Activated naive CD8-positive, alpha-beta T cell treated with anti-CD3 and anti-CD28 coated beads, Interleukin-2, amount 50 U/mL, for 16 hours (primary cell): ENCODE measurements around the gene KIF5A.
"Not testable (repeated sequence)": the region's sequence is repeated elsewhere in the genome, so short reads cannot be mapped to it uniquely, and the experiment has no call there.

Experiments used
- DNase-seq: peaks from one replicate; pipeline ENCODE4 v3.0.0-alpha.2; 2020; ENCODE audit warnings: low read depth, low spot score

The KIF5A gene

GRCh38 chr12:57584050-57584449 lies 34.2 kb downstream of the KIF5A start:
- no peak for DNase-seq

GRCh38 chr12:57584690-57585089 lies 34.8 kb downstream of the KIF5A start:
- no peak for DNase-seq

DNA sequence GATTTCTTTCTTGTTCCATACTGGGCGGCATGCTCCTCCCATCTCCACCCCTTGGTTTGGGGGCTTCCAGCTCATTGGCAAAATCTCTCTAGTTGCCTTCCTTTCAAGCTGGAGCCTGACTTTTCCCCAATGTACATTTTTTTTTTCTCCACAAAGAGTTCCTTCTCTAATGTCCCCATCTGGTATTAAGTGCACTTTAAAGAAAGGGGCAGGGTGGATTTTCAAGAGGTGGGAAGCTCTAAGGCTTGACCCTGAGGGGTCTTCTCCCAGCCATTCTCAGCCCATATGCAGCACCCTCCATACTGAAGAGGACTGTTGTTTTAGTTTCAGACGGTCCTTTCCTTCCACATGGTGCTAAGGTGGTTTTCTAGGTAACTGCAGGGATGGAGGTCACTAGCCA lies 35.3 kb downstream of the KIF5A start:
- DNase-seq = no peak

DNA sequence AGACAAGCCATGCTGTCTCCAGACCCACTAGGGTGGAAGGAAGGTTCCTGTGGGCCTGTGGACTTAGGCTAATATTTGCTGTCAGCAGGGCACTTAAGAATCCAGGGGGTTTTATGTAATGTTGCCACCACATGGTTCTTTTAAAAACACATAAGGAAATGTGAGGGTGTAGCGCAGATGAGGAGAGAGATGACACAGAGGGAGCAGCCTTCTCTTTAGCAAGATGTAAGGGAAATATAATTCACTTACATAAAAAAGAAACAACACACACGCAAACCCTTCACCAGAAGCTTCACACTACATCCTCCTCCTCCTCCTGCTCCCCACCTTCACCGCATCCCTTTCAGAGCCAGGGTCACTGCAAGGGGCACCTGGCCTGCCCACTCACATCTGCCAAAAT lies 36.3 kb downstream of the KIF5A start:
- DNase-seq = no peak

DNA sequence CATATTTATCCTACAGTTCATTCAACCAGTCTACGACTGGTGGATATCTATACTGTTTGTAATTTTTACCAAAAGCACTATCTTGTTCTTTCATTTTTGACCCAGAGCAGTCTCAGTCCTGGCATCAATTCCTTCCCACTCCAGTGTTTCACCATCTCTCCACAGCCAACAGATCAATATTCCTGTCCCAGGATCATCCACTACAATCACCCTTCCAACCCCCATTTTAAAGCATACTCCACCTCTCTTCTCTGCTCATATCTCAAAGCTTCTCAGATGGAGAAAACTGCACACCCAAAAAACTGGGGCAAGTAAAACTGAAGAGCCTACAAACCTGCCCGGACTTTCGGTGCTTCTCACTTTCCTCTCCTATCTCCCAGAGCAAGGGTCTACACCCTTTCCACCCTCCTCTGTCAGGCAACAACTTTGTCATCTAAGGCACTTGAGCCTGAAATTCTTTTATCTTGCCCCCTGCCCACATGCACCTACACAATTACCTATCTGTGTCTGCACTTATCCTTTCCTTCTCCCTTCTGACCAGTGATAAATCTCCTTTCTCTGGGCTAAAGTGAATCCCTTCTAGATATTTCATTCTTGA lies 37.1 kb downstream of the KIF5A start:
- no peak for DNase-seq

- DNase-seq = not testable (repeated sequence)
Measured at GRCh38 chr12:57588951-57589610, 39.2 kb downstream of the KIF5A start.

DNA sequence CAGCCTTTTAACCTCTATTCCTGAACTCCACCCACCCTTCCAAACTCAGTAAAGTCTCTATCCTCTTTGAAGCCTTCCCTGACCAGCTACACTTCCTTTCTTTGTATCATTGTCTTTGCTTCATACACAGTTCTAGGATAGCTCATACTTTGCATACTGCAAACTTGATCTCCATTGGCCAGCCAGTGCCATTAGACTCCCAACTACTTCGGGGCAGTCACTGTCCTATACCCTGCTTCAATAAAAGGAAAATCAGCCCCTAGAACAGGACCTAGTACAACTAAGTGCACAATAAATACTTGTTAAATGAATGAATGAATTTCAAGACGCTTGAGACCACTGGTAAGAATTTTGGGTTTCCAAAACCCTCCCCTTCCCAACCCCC lies 40.6 kb downstream of the KIF5A start:
- DNase-seq = no peak

DNA sequence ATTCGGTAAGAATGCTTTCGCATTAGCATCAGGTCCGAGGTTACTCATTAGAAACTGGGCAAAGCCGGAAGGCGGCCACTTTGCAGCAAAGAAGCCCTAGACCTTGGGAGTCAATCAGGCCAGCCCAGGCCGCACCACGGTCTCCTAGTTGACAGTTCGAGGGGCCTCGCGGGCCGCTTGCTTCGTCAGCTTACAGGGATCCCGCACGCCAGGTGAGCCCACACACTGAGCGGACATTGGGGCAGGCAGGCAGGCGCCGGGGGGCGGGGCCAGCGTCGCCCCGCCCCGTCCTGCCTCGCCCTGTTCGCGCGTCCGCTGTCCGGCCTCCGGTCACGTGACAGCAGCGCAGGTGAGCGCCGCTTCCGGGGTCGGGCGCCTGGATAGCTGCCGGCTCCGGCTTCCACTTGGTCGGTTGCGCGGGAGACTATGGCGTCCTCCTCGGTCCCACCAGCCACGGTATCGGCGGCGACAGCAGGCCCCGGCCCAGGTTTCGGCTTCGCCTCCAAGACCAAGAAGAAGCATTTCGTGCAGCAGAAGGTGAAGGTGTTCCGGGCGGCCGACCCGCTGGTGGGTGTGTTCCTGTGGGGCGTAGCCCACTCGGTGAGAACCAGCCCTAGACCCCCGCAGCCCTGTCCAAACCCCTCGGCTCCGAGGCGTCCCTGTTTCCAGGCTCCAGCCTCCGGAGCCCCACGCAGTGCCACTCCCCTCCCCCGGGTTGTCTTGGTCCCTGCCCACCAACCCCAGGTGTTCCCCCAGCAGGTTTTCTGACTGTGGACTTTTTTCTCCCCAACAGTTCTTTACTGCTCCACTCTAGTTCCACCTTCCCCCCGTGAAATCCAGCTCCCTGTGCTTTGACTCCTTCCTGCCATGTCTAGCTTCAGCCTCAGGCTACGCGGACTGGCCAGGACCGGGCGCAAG lies 41.3 kb downstream of the KIF5A start, which contains the start of gene PIP4K2C:
TSS of gene PIP4K2C (plus strand) at position 329 of the 918 bp plus-strand sequence. CDS start at position 427, 98 bp downstream.
- peak; percentile 44 for DNase-seq

- no peak for DNase-seq
Measured at GRCh38 chr12:57591782-57592325, 42.0 kb downstream of the KIF5A start.

- DNase-seq = no peak
Measured at GRCh38 chr12:57592551-57593165, 42.8 kb downstream of the KIF5A start.

DNA sequence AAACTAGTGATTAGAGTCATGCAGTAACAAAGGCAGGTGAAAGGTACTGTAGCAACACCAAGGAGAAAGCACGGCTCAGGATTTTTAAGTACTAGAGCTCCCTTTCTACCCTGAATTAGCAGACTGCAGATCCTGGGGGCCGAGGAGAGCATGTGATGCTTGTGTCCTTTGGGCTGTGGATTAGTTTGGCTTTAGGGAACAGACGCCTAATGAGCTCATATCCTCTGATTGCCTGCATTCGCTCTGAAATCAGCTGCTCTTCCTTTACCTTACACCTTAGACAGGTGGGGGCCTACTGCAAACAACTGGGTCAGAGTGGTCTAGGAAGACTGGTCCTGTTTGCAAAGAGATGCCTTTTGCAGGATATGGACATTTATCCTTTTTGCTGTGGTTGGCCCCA lies 43.3 kb downstream of the KIF5A start:
- DNase-seq = no peak

DNA sequence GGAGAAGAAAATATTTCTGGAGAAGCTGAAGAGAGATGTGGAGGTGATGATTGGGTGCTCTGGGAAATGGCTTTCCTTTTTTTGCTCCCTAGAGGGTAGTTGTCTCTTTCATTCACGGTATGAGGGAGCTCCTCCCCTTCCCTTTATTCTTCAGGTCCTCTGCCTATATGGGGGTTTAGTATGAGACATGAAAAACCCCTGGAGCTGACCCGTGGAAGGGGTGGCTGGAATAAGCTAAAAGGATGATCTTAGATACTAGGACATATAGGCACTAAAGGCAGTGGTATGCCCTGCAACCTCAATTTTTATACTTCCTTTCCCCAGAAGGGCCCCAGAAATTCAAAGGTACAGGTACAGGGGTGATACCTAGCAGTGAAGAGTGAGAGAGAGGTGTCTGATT lies 50.6 kb downstream of the KIF5A start:
- no peak for DNase-seq

GRCh38 chr12:57602544-57602943 lies 52.7 kb downstream of the KIF5A start:
- DNase-seq = no peak

- DNase-seq = no peak
Measured at GRCh38 chr12:57603324-57603723, 53.5 kb downstream of the KIF5A start.

DNA sequence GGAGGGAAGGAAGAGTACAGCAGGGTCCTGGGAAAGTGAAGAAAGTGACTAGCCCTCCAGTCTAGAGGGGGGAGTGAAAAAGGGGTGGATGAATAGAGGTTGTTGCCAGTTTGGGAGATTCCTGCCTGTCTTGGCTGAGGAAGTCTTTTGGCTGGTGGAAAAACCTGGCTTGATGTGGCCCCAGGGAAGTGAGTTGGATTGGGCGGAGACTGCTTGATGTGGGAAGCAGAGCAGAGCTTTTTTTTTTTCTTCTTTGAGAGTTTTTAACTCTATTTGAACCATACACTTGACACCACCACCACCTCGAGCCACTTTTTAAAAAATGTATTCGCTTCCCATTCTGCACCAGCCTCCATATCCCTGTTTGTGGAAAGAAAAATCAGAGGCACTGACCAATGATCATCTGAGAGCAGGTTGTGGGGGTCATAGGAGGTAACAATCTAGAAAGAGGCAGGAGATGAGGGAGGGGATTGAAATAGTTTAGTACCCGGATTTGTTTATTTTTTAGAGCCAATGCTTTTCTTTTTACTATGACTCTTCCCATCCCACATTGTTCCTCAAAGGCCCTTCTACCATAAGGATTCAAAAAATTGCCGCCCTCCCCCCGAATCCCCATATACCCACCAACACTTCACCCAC lies 54.1 kb downstream of the KIF5A start:
- DNase-seq = no peak

GRCh38 chr12:57604454-57604991 lies 54.7 kb downstream of the KIF5A start, which contains the start of gene DTX3:
Gene DTX3 (plus strand): TSS chr12:57604824. CDS start chr12:57606518, 1,694 bp downstream.
- DNase-seq = no peak

DNA sequence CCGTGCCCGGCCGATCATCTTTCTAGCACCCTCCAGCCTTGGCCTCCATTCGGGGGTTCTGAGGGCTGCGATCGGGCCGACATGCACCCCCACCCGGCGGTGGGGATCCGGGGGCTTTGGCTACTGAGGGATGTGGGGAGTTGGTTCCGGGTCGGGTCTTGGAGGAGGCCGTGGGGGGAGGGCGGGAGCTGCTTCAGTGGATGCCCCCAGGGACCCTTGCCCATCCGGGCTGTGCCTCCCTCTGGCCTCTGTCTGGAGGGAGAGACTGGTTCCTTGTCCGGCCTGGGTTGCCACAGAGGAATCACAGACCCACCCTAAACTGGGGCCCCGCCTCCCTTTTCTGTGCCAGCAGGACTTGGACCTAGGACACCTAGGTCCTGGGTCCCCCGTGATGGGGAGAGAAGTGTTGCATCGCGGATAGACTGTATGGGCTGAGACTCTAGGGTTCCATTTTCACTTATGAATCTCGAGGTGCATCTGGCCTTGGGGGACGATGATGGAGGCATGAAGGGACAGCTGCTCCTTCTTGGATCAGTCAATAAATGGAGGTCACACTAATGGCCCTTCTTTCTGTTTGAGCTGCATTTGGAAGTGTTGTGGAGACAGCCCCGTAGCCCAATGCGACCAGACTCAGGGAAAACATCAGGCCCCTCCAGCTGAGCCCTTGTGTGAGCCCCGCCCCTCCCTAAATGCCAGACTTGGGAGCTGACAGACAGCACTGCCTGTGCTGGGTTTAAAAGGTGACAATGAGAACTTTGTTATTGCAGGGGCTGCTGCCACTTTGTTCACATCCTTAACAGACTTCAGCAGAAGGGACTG lies 55.4 kb downstream of the KIF5A start:
- DNase-seq = no peak

DNA sequence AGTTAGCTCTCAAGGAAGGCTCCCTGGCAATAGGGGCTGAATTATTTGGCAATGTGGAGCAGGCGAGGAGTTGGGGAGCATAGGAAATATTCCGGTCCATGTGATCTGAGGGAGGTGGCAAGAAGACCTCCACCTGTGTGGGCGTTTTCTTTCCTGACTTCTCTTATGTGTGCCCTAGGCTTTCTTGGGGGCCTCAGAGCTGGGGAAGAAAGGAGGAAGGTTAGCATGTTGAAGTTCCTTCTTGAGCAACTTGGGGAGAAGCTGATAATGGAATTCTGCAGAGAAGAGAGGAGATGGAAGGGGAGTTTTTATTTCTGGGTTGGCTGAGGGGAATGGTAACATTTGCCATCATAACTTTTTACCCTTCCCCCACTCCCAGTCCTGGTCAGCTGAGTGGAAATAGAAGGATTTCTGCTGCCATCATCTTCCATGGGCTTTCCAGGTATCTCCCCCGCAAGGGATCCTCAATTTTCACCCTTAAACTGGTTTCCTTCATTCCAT lies 56.0 kb downstream of the KIF5A start:
- DNase-seq = no peak

GRCh38 chr12:57606399-57606798 lies 56.6 kb downstream of the KIF5A start:
- no peak for DNase-seq

DNA sequence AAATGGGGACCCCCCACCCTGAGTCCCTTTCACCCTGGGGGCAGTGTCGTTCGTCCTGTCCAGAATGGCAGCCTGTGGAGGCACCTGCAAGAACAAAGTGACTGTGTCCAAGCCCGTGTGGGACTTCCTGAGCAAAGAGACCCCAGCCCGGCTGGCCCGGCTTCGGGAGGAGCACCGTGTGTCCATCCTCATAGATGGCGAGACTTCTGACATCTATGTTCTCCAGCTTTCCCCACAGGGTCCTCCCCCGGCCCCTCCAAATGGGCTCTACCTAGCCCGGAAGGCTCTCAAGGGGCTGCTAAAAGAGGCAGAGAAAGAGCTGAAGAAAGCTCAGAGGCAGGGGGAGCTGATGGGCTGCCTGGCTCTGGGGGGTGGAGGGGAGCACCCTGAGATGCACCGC lies 57.0 kb downstream of the KIF5A start:
- no peak for DNase-seq
